SHP77 treated with DMSO at 0.1 percent for 48 hours (cell line): ENCODE measurements around the gene AKAP4.

ENCODE experiments used
- DNase-seq: peaks from one replicate; lab custom pipeline; 2025; lab: John Stamatoyannopoulos, UW

The AKAP4 gene, protein sequence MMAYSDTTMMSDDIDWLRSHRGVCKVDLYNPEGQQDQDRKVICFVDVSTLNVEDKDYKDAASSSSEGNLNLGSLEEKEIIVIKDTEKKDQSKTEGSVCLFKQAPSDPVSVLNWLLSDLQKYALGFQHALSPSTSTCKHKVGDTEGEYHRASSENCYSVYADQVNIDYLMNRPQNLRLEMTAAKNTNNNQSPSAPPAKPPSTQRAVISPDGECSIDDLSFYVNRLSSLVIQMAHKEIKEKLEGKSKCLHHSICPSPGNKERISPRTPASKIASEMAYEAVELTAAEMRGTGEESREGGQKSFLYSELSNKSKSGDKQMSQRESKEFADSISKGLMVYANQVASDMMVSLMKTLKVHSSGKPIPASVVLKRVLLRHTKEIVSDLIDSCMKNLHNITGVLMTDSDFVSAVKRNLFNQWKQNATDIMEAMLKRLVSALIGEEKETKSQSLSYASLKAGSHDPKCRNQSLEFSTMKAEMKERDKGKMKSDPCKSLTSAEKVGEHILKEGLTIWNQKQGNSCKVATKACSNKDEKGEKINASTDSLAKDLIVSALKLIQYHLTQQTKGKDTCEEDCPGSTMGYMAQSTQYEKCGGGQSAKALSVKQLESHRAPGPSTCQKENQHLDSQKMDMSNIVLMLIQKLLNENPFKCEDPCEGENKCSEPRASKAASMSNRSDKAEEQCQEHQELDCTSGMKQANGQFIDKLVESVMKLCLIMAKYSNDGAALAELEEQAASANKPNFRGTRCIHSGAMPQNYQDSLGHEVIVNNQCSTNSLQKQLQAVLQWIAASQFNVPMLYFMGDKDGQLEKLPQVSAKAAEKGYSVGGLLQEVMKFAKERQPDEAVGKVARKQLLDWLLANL

GRCh38 chrX:50200907-50201306 lies at the start of gene AKAP4:
Gene AKAP4, minus strand, starts transcription at chrX:50201007. Its CDS starts 118 bp downstream, at chrX:50200889.
- no peak for DNase-seq

- no peak for DNase-seq
Observed at GRCh38 chrX:50211510-50211909, 10.7 kb upstream of the AKAP4 start.

GRCh38 chrX:50206753-50207152 lies 5.9 kb upstream of the AKAP4 start:
- DNase-seq = no peak

DNA sequence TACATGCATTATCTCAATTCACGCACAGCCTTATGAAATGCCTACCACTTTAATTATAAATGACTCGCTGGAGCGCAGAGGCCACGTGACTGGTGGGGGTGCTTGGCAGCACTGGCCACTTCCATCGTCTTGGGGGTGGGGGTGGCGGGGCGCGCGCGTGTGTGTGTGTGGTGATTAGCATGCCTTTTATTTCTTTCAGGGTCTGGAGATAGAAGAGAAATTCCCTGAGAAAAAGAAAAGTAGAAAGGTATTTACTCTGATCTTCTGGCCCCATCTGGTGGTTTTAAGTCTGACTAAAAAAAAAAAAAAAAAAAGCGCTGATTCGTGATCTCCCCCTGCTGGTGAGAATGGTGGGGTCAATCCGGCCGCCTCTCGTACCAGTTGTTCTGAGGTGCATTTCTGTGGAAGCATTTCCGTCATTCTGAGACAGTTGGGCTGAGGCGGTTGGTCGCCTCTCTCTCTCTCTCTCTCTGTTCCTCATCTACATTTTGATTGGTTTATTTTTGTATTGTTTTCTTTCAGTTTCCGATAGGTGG lies 3.6 kb upstream of the AKAP4 start, which contains the start of gene CCNB3:
Gene CCNB3, plus strand, starts transcription at position 402 of the 536 bp plus-strand sequence. CDS start 80,399 bp downstream, outside the sequence.
- DNase-seq = peak; percentile 5

DNA sequence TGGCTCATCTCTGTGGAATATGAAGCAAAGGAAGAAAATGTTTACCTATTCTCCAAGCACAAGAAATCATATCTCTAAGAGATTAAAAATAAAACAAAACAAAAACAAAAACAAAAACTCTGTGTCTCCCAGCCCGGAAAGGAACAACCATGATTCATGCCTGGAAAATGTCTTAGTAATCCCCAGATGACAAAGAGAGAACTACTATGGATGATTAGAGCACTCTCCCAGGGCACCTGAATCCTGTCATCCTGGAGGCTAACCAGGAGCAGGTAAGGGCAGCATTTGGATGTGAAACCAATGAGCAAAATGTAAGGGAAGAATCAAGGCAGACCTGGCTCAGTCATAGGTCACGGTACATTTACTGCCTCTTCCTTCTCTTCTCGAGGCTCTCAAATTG lies 1.7 kb upstream of the AKAP4 start:
- DNase-seq = no peak

- DNase-seq = no peak
Observed at GRCh38 chrX:50198348-50198747, 2.5 kb downstream of the AKAP4 start.

GRCh38 chrX:50188859-50189600 lies 11.8 kb downstream of the AKAP4 start:
- DNase-seq = no peak

- no peak for DNase-seq
Observed at GRCh38 chrX:50183891-50184290, 16.9 kb downstream of the AKAP4 start.

GRCh38 chrX:50180073-50180940 lies 20.5 kb downstream of the AKAP4 start:
- no peak for DNase-seq

- DNase-seq = no peak
Observed at GRCh38 chrX:50169717-50170116, 31.1 kb downstream of the AKAP4 start.

DNA sequence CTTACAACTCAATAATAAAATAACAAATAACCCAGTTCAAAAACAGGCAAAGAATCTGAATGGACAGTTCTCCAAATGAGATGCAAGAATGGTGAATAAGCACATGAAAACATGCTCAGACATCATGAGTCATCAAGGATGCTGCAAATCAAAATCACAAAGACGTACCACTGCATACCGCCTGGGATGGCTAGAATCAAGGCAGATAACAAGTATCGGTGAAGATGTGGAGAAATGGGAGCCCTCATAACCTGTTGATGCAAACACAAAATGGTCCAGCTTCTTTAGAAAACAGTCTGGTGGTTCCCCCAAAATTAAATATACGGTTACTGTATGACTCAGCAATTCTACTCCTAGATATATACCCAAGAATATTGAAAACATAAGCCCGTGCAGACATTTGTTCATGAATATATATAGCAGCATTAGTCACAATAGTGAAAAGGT lies 32.5 kb downstream of the AKAP4 start:
- DNase-seq = no peak

- DNase-seq = no peak
Observed at GRCh38 chrX:50167366-50167765, 33.4 kb downstream of the AKAP4 start.

GRCh38 chrX:50165727-50166126 lies 35.1 kb downstream of the AKAP4 start:
- DNase-seq = no peak

DNA sequence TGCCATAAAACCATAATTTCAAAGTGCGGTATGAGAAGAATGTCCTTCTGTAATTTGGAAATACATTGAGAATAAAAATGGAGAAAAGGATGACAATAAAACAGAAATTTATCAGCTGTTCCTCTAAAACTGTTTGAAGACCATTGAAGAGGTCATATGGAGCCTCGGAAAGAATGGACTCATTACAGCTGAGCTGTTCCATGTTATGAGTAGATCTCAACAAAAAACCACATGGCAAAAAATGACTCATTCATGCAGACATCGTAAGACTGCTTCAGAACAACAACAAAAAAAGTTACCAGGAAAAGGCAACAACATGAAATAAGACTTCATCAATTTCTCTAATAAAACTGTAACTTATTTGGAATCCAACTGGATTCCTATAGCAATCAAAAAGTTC lies 39.7 kb downstream of the AKAP4 start:
- no peak for DNase-seq

DNA sequence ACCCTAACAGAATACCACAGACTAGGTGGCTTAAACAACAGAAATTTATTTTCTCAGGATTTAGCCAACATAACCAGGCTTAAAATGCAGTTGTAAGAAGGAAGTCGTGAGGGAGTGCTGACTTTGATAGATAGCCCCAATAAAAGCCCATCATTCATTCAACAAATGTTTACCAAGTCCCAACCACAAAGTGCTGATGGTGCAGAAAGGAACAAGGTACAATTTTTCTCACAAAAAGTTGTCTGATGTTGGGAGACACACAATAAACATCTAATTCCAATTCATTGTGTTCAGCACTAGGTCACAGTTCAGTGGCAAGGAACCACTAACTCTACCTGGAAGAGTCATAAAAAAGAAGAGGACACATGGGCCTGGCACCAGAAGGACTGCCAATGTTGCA lies 42.2 kb downstream of the AKAP4 start:
- no peak for DNase-seq

GRCh38 chrX:50157545-50158135 lies 43.2 kb downstream of the AKAP4 start:
- no peak for DNase-seq

GRCh38 chrX:50154429-50154828 lies 46.4 kb downstream of the AKAP4 start:
- no peak for DNase-seq

DNA sequence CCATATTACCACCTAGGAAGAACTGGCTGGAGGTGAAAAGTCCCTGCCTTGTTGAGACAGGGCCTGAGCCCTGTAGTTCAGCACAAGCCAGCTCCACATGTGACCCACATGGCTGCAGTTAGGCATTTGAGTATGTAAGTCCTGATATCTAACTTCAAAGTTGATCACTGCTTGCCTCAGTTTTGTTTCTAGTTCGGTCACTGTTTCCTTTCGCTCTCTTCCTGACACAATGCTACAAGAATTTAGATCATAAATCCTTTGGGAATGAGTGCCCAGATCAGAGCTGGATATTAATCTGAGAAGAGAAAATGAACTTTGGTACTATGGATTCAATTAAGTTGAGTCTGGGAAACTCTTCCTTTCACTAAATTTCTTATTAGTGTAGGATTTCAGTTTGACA lies 48.4 kb downstream of the AKAP4 start:
- DNase-seq = no peak

DNA sequence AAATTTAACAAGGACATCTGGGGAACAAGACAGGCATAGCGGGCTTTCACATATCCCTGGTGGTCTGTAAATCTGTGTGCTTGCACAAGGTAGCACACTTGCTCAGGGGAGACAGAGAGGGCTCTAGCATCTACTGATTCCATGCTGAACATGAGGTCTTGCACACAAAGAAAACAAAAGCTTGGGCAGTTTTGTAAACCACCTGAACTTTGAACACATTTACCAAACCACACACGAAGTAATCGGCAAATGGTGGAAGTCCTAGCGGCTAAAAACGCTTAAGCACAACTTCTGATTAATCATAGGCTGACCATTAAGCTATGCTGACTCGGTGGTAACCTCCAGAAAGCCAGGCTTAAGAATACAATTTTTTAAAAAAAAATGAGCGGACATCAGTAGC lies 52.8 kb downstream of the AKAP4 start:
- no peak for DNase-seq
